ENCODE results near the gene CREB3L1.
A peak's percentile ranks its signal among the peaks of the same experiment; 100 is the strongest.

CREB3L1 gene

DNA sequence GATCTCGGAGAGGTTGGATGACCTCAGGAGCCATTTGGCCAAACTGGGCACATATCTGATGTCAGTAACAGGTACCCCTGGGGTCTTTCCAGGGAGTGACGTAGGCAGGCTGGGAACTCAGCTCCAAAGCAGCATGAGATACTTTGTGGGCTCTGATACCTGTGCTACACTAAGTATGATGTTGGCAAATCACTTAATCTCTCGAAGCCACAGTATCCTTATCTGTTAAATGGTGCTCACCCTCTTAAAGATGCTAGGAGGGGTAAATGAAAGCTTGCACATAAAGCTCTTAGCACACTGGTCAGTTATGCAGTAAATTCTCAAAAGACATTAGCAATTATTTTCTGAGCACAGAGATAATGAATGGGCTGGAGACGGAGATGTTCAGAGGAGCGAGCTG is 52.7 kb downstream of the CREB3L1 start:
- no peak for DNase-seq

DNA sequence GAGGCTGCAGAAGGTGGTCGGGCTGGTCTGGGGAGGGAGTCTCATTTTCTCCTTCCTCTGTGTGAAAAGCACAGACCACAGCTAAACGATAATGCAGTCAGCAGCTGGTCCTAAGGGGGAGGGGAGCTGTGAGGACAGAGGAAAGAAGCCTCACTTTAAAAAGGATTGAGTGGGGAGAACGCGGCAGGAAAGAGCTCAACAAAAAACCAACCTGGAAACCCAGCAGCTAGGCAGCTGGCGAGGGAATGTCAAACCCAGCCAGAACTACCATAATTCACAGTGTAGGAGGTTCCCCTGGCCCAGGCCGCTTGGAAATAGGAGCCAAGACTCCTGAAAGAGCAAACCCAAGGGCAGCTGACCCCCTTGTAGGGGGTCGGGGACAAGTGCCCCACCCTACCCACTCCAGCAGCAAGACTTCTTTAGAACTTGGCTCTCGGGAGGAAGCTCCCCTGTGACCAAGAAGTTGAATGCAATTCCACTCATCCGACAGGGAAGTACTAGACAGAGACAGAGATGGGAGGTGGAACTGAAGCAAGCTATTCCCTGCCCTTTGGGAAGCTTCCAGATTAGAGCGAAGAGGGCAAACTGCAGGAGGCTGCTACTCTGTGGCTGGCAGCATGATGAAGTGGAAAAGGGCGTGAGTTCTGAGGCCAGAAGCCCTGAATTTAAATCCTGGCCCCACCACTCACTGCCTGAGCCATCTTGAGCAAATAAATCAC is 53.3 kb downstream of the CREB3L1 start:
- peak; percentile 52 to 62 for DNase-seq

DNA sequence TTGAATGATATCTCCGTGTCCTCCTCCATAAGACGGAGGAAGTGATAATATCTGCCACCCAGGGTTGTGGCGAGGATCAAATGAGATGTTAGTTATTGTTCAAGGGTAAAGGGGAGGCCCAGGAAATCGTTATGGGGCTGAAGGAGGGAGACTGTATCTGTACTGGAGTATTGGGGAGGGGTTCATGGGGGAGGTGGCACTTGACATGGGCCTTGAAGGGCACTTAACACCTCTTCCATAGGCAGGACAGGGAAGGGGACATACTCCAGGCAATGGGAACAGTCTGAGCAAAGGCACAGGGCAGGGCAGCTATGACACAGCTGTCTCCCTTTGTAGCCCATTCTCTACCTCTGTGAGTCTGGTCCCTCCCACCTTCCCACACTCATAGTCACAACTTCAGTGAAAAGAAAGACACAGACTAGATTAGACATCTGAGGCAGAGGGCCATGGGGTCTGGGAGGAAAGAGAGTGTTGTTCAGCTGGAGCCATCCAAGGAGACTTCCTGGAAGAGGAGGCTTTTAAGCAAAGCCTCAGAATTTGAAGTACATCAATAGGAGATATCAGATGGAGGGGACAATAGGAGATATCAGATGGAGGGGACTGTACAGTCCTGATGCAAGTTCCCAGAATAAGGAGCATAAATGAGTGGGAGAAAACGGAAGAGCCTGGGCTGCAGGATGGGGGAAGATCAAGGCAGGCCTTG is 54.0 kb downstream of the CREB3L1 start:
- DNase-seq: peak; percentile 49 to 62

DNA sequence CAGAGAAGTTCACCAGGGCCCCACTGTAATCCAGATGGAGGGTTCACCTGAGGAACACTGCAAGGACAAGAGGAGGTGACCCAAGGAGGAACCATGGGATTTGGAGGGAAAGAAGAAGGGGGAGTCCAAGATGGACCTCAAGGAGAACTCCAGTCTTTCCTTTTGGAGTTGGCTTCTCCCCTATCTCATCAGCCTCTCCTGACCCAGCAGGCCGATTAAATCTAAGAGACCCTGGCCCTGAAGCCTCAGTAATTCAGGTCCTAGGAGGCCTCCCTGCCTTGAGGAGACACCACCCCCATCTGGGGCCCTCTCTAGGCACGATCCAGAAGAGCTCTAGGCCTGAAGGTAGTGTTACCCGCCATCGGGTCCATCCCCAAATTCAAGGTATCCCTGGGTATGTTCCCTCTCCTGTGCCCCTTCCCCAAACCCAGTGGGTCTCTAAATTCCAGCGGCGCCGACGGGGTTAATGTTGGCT is 54.7 kb downstream of the CREB3L1 start:
- DNase-seq: no peak

DNA sequence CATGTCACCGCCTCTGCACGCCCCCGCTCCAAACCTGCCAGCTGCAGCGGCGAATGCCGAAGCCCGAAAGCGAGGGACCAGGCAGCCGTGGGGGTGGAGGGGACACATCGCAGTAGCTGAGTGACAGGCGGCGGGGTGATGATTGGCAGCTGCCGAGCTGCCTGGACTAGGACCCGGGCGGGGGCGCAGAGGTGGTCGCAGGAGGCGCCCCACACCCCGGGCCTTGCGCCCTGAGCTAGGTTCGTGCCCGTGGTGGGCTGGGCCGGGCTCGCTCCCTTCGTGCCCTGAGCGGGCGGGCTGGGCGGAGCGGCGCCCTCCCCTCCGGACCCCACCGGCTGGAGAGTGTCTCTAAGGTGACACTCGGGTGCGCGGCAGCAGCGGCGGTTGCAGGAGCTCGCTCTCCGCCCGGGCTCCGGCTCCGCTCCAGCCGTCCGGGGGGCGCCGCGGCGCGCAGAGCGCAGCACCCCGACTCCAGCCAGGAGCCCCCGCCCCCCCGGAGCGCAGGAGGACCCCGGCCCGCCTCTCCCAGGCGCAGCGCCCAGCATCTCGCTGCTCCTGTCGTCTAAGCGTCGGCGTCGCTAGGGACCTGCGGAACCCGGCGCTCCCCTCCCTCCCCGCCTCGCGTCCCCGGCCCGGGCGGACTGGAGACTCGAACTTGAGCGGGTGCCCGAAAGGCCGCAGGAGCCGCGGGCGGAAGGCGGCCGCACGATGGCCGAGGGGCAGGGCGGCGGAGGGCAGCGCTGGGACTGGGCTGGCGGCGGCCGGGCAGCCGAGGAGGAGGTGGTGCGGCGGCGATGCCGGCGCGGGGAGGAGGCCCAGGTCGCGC is 55.3 kb downstream of the CREB3L1 start:
- DNase-seq: no peak

DNA sequence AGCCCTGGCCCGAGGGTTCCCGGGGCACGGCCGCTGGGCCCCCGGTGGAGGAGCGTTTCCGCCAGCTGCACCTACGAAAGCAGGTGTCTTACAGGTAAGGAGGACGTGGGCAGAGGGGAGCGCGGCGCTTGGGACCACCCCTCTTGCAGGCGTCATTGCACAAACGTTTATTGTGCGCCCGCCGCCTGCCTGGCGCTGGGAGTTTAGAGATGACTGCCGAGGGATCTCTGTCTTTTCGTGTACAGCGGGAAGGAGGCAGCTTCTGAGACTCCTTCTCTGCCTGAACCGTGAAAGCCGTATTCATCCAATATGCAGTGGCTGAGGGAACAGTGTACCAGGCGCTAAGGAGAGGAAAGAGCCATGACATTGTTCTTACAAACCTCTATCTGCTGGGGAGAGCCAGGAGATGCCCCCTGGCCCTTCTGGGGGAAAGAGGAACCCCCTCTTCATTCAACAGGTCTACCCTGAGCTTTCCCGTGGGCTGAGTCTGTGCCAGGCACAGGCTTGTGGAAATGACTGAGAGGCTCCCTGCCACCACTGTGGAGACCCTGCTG is 56.0 kb downstream of the CREB3L1 start:
- peak in 1 of 2 experiments; percentile 16 for DNase-seq

DNA sequence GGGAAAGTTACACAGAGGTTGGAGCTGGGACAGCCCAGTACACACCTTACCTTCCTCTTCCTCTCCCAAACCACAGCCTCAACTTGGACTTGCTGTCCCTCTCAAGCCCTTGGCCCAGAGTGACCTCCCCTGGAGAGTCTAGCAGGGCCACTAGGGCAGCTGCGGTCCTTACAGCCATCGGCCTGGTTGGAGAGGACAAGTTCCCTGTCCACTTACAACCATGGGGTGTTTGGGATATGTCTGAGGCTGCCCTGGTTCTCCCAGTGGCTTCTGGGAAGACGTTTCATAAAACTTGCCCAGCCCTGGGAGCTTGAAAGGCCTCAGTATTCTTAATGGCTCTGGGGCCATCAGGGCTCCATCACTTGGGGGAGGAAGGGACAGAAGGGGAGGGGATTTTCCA is 56.7 kb downstream of the CREB3L1 start:
- no peak for DNase-seq

DNA sequence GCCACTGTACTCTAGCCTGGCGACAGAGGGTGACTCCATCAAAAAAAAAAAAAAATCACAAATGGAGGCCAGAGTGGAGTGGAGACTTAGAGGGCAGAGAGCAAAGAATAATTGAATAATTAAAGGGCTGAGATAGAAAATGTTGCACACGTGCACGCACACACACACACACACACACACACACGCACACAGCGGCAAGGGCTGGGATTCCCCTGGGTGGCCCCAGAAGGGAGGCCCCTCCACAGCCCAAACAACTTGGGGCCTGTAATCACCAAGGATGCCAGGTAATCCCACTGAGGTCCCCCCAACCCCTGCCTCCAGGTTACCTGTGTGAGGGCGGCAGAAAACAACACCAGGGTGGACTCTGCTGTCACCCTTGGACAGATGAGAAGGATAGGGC is 57.8 kb downstream of the CREB3L1 start:
- no peak for DNase-seq

DNA sequence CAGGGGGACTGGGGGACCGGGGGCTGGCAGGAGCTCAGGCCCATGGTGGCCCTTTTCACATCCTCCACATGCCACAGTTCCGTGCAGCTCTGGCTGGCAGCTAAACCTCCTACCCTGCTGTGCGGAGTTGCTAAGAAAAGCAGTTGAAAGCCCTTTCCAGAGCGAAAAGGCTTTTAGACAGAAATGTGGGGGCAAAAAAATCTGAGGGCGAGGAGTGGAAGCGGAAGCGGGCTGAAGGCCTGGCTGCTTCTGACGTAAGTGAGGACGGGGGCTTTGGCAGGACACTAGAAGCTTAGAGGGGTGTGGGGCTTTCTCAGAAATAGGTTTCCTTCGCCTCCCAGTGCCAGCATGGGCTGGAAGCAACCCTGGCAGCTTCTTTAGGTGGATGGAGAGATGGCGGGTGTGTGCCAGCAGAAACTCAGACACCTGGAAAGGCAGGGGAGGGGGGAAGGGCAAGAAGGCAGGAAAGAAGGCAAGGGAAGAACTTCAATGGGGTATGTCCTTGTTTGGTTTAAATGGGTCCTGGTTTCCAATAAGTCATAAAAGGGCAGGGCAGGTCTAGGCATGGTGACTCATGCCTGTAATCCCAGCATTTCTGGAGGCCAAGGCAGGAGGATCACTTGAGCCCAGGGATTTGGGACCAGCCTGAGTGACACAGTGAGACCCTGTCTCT is 58.6 kb downstream of the CREB3L1 start:
- peak in 1 of 2 experiments; percentile 22 for DNase-seq

DNA sequence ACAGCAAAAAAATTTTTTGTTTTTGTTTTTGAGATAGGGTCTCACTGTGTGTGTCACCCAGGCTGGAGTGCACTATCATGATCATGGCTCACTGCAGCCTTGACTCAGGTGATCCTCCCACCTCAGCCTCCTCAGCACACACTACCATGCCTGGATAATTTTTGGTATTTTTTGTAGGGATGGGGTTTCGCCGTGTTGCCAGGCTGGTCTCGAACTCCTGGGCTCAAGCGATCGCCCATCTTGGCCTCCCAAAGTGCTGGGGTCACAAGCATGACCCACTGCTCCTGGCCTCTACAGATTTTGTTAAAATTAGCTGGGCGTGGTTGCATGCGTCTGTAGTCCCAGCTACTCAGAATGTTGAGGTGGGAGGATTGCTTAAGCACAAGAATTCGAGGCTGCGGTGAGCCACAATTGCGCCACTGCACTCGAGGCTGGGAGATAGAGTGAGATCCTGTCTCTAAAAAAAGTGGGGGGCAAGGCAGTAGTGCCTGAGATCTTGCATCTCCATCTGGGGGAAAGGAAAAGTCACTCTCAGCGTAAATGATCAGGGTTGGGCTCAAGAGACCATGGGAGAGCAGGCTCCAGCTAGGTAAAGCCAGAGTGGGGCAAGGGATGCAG is 59.2 kb downstream of the CREB3L1 start:
- DNase-seq: peak; percentile 88 to 93

DNA sequence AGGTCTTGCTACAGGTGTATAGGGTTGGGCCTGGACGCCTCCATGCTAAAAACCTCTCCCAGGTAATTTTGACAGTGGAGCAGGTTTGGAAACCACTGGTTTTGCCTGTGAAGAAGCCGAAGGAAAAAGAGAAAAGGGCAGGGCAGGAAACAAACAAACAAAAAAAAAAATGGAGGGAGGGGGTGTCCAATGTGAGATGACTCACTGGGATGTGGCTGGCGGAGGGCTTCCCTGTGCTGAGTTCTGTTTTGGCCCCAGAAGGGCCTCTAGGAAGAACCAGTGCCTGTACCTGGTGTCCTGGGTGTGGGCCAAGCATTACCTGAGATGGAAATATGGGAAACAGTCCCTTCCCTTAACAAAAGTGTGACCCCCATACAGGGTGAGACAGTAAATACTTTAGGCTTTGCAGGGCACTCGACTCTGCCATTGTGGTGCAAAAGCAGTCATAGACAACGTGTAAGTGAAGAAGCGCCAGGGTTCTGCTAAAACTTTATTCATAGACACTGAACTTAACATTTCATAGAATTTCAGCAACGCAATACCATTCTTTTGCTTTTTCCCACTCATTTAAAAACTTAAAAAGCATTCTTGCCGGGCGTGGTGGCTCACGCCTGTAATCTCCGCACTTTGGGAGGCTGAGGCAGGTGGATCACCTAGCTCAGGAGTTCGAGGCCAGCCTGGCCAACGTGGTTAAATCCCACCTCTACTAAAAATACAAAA is 60.3 kb downstream of the CREB3L1 start:
- DNase-seq: no peak

DNA sequence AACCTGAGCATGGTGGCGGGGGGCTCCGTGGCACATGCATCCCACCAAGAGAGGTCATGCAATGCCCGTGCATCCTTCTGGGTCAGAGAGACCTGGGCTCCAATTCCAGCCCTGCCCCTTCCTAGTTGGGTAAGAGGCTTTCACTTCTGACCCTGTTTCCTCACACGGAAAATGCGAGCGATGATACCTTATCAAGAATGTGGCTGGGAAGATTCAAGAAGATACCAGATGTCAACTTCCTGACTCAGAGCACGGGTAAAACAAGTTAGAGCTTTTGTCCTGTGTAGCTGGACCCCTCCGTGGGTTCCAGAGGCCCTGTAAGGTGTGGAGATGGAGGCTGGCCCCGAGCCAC is 61.1 kb downstream of the CREB3L1 start:
- DNase-seq: no peak

DNA sequence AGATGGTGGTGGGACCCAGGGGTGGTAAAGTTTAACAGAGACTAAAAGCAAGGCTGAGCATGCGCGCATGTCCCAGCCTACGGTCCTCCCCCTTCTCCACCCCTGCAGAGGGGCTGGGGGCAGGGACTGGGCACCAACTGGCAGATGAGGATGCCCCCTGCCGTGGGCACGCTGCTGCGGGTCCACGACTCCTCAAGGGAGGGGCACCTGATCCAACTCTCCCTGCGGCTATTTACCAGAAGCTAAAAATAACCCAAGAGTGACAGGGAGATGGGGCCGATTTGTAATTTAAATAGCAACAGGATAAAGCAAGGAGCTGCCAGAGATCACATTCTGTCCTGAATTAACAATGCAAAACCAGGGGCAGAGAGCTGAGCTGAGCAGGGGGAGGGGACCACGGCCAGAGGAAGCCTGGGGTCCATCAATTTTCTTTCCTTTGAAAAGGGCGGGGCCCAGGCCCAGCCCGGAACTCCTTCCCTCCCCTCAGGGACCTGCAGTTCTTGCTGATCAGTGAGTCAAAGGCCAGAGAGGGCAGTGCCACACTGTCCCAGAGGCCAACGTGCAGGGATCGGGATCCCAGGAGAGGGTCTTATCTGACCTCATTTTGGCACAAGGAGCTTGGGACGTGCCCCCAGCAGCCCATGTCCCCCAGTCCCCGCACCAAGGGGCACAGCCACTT is 61.7 kb downstream of the CREB3L1 start:
- DNase-seq: no peak

DNA sequence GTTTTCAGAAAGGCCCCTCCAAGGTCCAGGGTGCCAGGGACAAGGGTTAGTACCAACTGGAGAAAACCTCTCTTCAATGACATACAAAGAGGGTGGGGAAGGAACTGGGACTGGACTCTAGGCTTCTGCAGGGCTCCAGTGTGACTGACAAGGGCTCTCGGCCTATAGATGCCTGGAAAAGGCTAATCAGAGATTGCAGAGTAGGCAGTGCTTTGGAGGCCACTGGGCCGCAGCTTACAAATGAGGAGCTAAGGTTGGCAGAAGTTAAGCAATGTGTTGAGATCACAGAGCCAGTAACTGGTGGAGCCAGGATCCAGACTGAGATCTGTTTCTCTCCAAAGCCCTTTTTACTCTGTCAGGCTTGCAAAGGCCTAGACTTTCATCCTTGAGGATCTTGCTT is 62.4 kb downstream of the CREB3L1 start:
- no peak for DNase-seq

DNA sequence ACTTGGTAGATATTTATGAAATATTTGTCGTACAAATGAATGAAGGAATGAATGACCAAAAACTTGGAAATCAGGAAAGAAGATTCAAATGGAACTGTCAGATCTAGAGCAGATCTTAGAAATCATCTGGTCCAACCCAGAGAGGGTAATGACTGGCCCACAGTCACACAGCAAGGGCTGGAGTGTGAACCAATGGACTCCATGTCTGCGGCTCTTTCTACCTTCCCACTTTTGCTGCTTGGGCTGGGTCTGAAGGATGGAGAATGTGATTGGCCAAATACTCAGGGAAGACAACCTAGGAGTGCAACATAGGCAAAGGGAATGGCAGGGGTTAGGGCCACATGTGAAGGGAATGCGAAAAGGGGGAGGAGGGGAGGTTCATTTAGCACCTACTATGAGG is 64.0 kb downstream of the CREB3L1 start:
- no peak for DNase-seq

DNA sequence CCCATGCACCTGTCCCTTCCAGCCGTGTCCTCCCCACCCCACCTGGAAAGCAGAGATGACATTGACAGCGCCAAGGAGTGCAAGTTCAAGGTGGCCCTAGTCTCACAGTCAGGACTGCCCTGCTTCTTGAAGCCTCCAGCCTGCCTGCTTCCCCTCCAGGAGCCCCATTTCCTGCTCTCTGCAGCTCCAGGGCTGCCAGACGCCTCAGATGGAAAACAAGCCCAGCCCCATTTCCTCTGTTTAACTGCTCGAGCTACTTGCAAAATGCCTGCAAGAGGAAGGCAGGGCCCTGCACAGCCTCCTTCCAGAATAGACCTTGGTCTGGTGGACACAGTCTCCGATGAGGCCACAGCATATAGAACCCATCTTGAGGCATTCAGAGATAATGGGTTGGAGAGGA is 64.8 kb downstream of the CREB3L1 start:
- peak; percentile 95 for DNase-seq

DNA sequence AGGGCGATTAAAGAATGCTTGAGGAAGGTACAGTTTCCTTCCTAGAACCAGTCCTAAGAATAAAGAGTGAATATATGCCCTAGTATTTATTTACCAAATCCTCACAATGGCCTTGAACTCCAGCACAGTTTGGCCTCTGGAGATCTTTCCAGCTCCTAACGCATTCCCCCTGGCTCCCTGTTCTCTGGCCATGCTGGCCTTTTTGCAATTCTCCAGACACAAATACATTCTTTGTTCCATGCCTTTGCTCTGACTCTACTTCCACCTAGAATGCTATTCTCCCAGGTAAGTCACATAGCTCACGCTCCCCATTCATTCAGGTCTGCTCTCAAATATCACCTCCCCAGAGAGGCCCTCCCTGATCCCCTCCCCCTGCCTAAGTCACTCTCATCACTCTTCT is 66.1 kb downstream of the CREB3L1 start:
- DNase-seq: no peak

DNA sequence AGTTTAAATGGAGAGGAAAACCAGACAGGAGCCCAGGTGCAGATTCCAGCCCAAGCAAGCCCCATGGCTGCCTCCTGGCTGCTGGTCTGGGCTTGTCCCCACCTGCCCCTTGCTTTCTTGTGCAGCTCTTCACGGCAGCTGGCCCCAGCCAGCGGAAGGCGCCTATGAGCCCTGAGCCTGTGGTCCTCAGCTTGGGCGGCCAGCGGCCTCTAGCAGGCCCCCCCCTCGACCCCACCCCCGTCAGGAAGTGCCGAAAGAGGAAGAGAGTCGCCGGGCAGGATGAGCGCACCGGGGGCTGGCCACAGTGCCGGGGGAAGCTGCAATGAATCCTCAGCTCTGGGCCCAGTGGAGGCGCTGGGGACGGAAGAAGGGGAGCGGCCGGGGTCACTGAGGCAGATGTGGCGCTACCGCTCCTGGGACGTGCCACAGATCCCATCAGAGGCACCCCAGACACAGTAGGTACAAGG is 67.7 kb downstream of the CREB3L1 start:
- peak; percentile 75 to 85 for DNase-seq

DNA sequence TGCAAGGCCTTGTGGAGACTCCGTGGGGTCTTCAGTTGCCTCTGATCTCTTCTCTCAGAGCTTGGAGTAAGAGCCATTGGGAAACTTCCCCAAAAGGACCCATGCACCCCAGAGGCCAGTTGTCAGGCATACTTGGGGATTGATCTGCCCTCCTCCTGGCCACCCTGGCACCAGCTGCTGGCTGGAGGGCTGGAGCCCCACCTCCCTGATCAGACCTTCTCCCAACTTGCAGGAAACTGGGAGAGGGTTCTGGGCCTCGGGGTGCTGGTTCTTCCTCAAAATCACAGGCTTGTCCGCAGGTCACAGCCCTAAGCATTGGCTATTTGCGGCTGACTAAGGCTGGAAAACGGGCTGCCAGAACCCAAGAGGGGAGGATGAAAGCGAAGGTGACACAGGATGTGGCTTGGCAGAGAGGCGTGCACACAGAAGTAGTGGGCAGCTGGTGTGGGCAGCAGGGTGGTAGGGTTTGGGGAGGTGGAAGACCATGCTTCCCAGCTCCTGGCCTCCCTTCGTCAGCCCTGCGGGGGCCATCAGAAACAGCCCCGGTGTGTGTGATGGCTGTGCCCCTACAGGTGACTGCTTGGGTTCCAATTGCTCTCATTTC is 68.5 kb downstream of the CREB3L1 start:
- peak in 1 of 2 experiments; percentile 34 for DNase-seq

DNA sequence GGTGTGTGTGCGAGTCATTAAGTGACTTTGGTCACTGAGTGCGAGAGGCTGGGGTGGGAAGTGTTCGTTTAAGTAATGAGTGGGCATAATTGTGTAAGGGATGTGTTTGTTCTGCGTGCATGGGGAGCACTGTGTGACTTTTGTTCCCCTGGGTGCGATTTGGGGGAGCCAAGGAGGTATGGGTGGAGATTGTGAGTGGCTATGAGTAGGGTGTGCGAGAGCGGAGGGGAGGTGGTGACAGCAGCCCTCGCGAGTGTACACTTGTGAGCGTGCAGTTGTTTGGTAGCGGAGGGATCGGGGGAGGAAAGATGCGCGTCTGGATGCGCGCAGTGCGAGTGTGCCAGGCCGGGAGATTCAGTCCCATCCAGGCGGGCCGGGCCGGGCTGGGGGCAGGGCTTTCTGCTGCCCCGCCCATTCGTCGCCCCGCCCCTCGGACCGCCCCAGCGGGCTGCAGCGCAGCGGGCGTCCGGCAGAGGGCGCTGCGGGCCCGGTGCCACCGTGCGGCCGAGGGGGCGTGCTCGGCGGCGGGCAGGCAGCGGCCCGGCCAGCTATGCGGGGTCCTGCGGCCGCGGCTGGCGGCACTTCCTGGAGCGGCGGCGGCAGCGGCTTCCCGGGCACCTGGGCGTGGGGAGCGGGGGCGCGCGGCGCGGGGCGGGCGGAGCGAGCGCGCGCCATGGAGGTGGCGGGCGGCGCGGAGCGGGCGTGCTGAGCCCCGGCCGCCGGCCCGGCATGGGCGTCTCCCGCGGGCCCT is 69.6 kb downstream of the CREB3L1 start, which contains the start of gene DGKZ:
Gene DGKZ (plus strand): TSS at position 578 of the 751 bp plus-strand sequence. CDS start 197 bp downstream, outside the sequence.
- DNase-seq: peak; percentile 79 to 83

Data from Kasumi-1 (cell line).